ENCODE results near the gene TMEM131. TPM values are rescaled to one million over a fixed set of nuclear protein-coding genes. Genes with fewer than 3 reads are reported as not detected.

Gene TMEM131
- total and polyA plus RNA-seq, 7 experiments from 2014 or later: 10.6 to 46.4 (median 40.5) TPM

DNA sequence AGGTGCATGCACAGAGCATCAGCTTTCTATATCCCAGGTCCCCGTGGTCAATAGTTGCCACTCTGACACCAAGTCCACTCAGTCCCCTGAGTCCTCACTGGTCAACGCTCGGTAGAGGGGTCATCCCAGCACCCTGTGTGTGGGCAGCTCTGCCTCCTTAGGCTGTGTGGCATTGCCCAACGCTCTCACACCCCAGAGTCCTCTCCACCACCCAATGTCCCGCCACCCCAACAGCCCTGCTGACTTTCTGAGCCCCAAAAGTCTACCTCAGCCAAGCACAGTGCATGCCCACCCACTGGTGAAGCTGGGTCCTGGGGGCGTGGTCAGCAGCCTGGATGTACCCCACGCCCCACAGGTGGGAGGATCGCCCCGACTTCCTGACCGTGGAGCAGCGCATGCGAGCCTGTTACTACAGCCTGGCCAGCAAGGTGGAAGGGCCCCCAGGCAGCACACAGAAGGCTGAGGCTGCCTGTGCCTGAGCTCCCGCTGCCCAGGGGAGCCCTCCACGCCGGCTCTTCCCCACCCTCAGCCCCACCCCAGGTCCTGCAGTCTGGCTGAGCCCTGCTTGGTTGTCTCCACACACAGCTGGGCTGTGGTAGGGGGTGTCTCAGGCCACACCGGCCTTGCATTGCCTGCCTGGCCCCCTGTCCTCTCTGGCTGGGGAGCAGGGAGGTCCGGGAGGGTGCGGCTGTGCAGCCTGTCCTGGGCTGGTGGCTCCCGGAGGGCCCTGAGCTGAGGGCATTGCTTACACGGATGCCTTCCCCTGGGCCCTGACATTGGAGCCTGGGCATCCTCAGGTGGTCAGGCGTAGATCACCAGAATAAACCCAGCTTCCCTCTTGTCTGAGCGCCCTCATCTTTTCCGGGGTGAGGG lies 256.5 kb downstream of the TMEM131 start:
- Mint-ChIP-seq H3K36me3 (peaks cover 10 to 48% (median 26%) of the 10 kb centered on the region in 5 donors), H3K27me3 (no peaks in the 10 kb centered on the region), H3K27ac (peak overlapping the region in 8 of 9 donors; percentile 20 to 73 (median 52)), H3K9me3 (peaks cover 0 to 4% (median 0%) of the 10 kb centered on the region in 11 donors), H3K4me3 (no peak overlapping the region), H3K4me1 (peaks cover 38 to 54% (median 44%) of the 10 kb centered on the region in 7 donors)
- Histone ChIP-seq H3K4me3 (ENCODE audit: low read length) (no peak overlapping the region), H3K36me3 (ENCODE audit: control insufficient read depth in 2 of 3, insufficient read depth in 3 of 3, low read length in 3 of 3) (peaks cover 13 to 70% (median 13%) of the 10 kb centered on the region in 3 experiments), H3K9me3 (ENCODE audit: control insufficient read depth in 2 of 3, low read length in 3 of 3) (no peaks in the 10 kb centered on the region), H3K4me1 (ENCODE audit: control insufficient read depth in 2 of 2, insufficient read depth in 2 of 2, low read length in 2 of 2) (peaks cover 11 to 42% of the 10 kb centered on the region in 2 donors), H3K27ac (ENCODE audit: low read depth, low read length) (no peak overlapping the region), H3K27me3 (ENCODE audit: control insufficient read depth in 2 of 2, insufficient read depth in 2 of 2, low read length in 2 of 2) (no peaks in the 10 kb centered on the region)
- intact Hi-C loops (cut with micrococcal nuclease): no loop called here
- peak; percentile 2 for ATAC-seq
- POLR2A ChIA-PET: interaction anchor here (0.6 to 2.8 kb wide), 5 partner anchors 9 to 192 kb away, joined by 3 to 7 read pairs (median 3); partner anchors contain the start of gene ZAP70
- peak in 1 of 9 donors; percentile 7 for DNase-seq
- CTCF ChIA-PET: interaction anchor here (0.6 to 1.7 kb wide), 6 partner anchors 11 to 924 kb away, joined by 3 to 6 read pairs (median 4); no protein-coding TSS in a partner anchor

DNA sequence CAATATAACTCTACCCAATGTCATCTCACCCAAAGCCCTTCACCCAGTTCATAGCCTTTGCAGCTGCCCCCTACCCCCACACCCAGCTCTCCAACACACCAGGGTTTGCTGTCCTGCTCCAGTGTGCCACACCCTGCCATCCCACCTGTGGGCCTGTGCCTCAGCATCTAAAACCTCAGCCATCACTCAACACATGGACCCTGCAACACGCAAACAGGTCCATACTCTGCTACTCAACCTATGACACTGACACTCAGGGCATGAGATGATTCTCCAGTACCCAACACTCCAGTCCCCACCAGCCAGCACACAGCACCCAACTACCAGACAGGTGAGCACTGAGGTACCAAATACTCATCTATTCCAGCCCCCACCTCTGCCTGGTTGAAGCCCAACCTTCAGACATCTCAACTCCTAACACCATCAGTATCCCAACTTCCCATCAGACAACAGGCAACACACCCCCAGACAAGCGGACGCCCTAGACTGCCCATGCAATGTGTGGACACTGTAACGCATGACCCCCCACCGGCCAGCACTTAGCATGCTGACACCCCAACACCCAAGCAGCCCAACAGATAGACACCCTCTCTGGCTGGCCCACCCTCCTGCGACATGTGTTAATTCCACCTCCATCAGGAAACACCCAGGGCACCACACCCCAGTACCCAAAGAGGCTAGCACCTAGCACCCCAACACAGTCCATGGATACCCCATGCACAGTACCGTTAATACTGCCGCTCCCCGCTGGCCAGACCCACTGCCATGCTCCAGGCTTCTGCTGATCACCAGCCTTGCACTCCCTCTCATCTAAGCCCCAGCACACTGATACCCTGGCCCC lies 257.3 kb downstream of the TMEM131 start:
- H3K27ac Mint-ChIP-seq: peak overlapping the region in 8 of 9 donors; percentile 20 to 80 (median 66)
- H3K9me3 Mint-ChIP-seq: peaks cover 0 to 3% (median 0%) of the 10 kb centered on the region in 11 donors
- no peaks in the 10 kb centered on the region for H3K9me3 ChIP-seq (ENCODE audit: control insufficient read depth in 2 of 3, low read length in 3 of 3)
- H3K36me3 ChIP-seq (ENCODE audit: control insufficient read depth in 2 of 3, insufficient read depth in 3 of 3, low read length in 3 of 3): peaks cover 21 to 78% (median 22%) of the 10 kb centered on the region in 3 experiments
- intact Hi-C loops (cut with micrococcal nuclease): no loop called here
- ChIA-PET CTCF (interaction anchor here (0.6 kb wide), 1 partner anchor 923 kb away, joined by 3 read pairs; no protein-coding TSS in a partner anchor), POLR2A (interaction anchor here (0.7 to 2.8 kb wide), 2 partner anchors 8 to 191 kb away, joined by 3 to 7 read pairs; no protein-coding TSS in a partner anchor)
- ATAC-seq (peak; percentile 2), DNase-seq (peak in 1 of 9 donors; percentile 4)
- peaks cover 30 to 48% (median 36%) of the 10 kb centered on the region in 7 donors for H3K4me1 Mint-ChIP-seq
- H3K4me3 ChIP-seq (ENCODE audit: low read length): no peak overlapping the region
- H3K36me3 Mint-ChIP-seq: peaks cover 5 to 47% (median 31%) of the 10 kb centered on the region in 5 donors
- H3K4me1 ChIP-seq (ENCODE audit: control insufficient read depth in 2 of 2, insufficient read depth in 2 of 2, low read length in 2 of 2): peaks cover 11 to 39% of the 10 kb centered on the region in 2 donors
- H3K27ac ChIP-seq (ENCODE audit: low read depth, low read length): no peak overlapping the region
- no peaks in the 10 kb centered on the region for H3K27me3 ChIP-seq (ENCODE audit: control insufficient read depth in 2 of 2, insufficient read depth in 2 of 2, low read length in 2 of 2)
- no peak overlapping the region for H3K4me3 Mint-ChIP-seq
- no peaks in the 10 kb centered on the region for H3K27me3 Mint-ChIP-seq

DNA sequence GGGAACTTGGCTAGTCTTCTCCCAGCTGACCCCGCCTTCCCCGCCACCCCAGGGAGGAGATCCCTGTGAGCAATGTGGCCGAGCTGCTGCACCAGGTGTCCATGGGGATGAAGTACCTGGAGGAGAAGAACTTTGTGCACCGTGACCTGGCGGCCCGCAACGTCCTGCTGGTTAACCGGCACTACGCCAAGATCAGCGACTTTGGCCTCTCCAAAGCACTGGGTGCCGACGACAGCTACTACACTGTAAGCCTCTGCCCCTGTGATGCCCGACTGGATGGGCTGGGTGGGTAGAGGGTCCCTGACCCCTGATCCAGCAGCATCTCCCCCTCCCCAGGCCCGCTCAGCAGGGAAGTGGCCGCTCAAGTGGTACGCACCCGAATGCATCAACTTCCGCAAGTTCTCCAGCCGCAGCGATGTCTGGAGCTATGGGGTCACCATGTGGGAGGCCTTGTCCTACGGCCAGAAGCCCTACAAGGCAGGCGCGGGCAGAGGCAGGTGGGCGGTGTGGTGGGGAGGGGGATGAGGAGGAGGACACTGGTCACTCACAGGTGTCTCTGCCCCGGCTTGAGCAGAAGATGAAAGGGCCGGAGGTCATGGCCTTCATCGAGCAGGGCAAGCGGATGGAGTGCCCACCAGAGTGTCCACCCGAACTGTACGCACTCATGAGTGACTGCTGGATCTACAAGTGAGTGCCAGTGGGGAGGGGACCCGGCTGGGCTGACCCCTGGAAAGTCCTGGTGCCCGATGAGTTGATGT lies 258.1 kb downstream of the TMEM131 start:
- peaks cover 0 to 2% (median 0%) of the 10 kb centered on the region in 11 donors for H3K9me3 Mint-ChIP-seq
- peaks cover 23 to 41% (median 31%) of the 10 kb centered on the region in 7 donors for H3K4me1 Mint-ChIP-seq
- peaks cover 10 to 35% of the 10 kb centered on the region in 2 donors for H3K4me1 ChIP-seq (ENCODE audit: control insufficient read depth in 2 of 2, insufficient read depth in 2 of 2, low read length in 2 of 2)
- intact Hi-C loops (cut with micrococcal nuclease): no loop called here
- peak overlapping the region in 1 of 9 donors; percentile 73 for H3K27ac Mint-ChIP-seq
- ChIA-PET CTCF (no interaction called here), POLR2A (no interaction called here)
- H3K27ac ChIP-seq (ENCODE audit: low read depth, low read length): no peak overlapping the region
- H3K36me3 ChIP-seq (ENCODE audit: control insufficient read depth in 2 of 3, insufficient read depth in 3 of 3, low read length in 3 of 3): peaks cover 21 to 86% (median 28%) of the 10 kb centered on the region in 3 experiments
- no peak overlapping the region for H3K4me3 ChIP-seq (ENCODE audit: low read length)
- peaks cover 5 to 49% (median 31%) of the 10 kb centered on the region in 5 donors for H3K36me3 Mint-ChIP-seq
- H3K27me3 Mint-ChIP-seq: no peaks in the 10 kb centered on the region
- H3K4me3 Mint-ChIP-seq: no peak overlapping the region
- ATAC-seq (no peak), DNase-seq (peak in 1 of 9 donors; percentile 7)
- H3K27me3 ChIP-seq (ENCODE audit: control insufficient read depth in 2 of 2, insufficient read depth in 2 of 2, low read length in 2 of 2): no peaks in the 10 kb centered on the region
- no peaks in the 10 kb centered on the region for H3K9me3 ChIP-seq (ENCODE audit: control insufficient read depth in 2 of 3, low read length in 3 of 3)

DNA sequence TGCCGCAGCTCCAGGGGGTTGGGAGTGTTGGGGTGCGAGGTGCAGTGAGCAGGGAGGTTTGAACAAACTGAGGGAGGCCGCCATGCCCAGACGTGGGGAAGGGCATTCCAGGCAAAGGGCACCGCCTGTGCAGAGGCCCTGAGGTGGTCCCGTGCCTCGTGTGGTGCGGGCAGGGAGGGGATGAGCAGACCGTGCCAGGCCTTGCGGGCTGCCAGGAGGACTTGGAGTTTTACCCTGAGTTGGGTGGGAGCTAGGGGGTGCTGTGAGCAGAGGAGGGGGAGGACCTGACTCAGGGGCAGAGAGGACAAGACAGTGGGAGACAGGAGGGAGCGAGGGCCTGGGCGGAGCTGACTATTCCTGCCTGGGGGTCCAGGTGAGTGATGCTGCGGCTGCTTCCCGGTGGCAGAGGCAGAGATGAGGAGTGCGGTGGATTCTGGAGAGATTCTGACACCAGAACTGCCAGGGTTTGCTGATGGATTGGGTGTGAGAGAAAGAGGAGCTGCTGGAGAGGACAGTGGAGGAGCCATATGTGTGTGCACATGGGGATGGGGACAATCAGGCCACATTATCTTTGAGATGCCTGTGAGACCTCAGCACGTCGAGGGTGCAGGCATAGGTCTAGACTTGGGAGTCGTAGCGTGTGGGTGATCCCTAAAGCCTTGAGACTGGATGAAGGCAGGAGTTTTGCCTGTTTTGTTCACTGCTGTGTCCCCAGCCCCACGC lies 259.0 kb downstream of the TMEM131 start:
- Histone ChIP-seq H3K4me3 (ENCODE audit: low read length) (no peak overlapping the region), H3K36me3 (ENCODE audit: control insufficient read depth in 2 of 3, insufficient read depth in 3 of 3, low read length in 3 of 3) (peaks cover 28 to 94% (median 30%) of the 10 kb centered on the region in 3 experiments), H3K27ac (ENCODE audit: low read depth, low read length) (peak overlapping the region; percentile 23), H3K4me1 (ENCODE audit: control insufficient read depth in 2 of 2, insufficient read depth in 2 of 2, low read length in 2 of 2) (peaks cover 2 to 29% of the 10 kb centered on the region in 2 donors), H3K9me3 (ENCODE audit: control insufficient read depth in 2 of 3, low read length in 3 of 3) (no peaks in the 10 kb centered on the region), H3K27me3 (ENCODE audit: control insufficient read depth in 2 of 2, insufficient read depth in 2 of 2, low read length in 2 of 2) (no peaks in the 10 kb centered on the region)
- ATAC-seq (no peak), DNase-seq (peak in 1 of 9 donors; percentile 6)
- no peak overlapping the region for H3K4me3 Mint-ChIP-seq
- intact Hi-C loops (cut with micrococcal nuclease): no loop called here
- H3K27me3 Mint-ChIP-seq: no peaks in the 10 kb centered on the region
- ChIA-PET POLR2A (interaction anchor here (0.9 to 1.6 kb wide), 2 partner anchors 9 to 18 kb away, joined by 3 to 4 read pairs; no protein-coding TSS in a partner anchor), CTCF (no interaction called here)
- peak overlapping the region; percentile 7 to 81 (median 46) for H3K27ac Mint-ChIP-seq
- peaks cover 20 to 39% (median 25%) of the 10 kb centered on the region in 7 donors for H3K4me1 Mint-ChIP-seq
- peaks cover 5 to 53% (median 31%) of the 10 kb centered on the region in 5 donors for H3K36me3 Mint-ChIP-seq
- peaks cover 0 to 2% (median 0%) of the 10 kb centered on the region in 11 donors for H3K9me3 Mint-ChIP-seq

DNA sequence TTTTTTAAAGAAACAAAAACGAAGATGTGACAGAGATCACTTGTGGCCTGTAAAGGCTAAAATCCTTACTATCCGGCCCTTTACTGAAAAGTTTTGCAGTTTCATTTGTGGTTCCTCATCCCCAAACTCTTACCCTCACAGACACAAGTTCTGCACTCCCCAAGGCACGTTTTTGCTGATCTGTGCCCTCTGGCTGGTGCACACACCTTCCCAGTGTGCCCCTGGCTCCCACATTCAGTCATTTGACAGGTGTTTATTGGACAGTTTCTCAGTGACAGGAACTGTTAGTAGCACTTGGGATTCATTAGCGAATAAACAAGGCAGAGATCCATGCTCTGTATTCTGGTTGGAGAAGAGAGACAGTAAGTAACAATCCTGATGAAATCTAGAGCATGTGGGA lies 259.6 kb downstream of the TMEM131 start:
- peaks cover 0 to 23% of the 10 kb centered on the region in 2 donors for H3K4me1 ChIP-seq (ENCODE audit: control insufficient read depth in 2 of 2, insufficient read depth in 2 of 2, low read length in 2 of 2)
- DNase-seq (no peak), ATAC-seq (no peak)
- Mint-ChIP-seq H3K4me3 (no peak overlapping the region), H3K4me1 (peaks cover 20 to 39% (median 26%) of the 10 kb centered on the region in 7 donors), H3K27me3 (no peaks in the 10 kb centered on the region), H3K9me3 (peaks cover 0 to 2% (median 0%) of the 10 kb centered on the region in 11 donors), H3K36me3 (peaks cover 5 to 55% (median 33%) of the 10 kb centered on the region in 5 donors), H3K27ac (peak overlapping the region in 6 of 9 donors; percentile 7 to 71 (median 32))
- H3K27ac ChIP-seq (ENCODE audit: low read depth, low read length): peak overlapping the region; percentile 23
- H3K4me3 ChIP-seq (ENCODE audit: low read length): no peak overlapping the region
- ChIA-PET POLR2A (interaction anchor here (0.9 to 1.6 kb wide), 2 partner anchors 10 to 18 kb away, joined by 3 to 4 read pairs; no protein-coding TSS in a partner anchor), CTCF (no interaction called here)
- H3K36me3 ChIP-seq (ENCODE audit: control insufficient read depth in 2 of 3, insufficient read depth in 3 of 3, low read length in 3 of 3): peaks cover 28 to 95% (median 29%) of the 10 kb centered on the region in 3 experiments
- intact Hi-C loops (cut with micrococcal nuclease): no loop called here
- no peaks in the 10 kb centered on the region for H3K27me3 ChIP-seq (ENCODE audit: control insufficient read depth in 2 of 2, insufficient read depth in 2 of 2, low read length in 2 of 2)
- no peaks in the 10 kb centered on the region for H3K9me3 ChIP-seq (ENCODE audit: control insufficient read depth in 2 of 3, low read length in 3 of 3)

Measured in naive thymus-derived CD4-positive, alpha-beta T cell (primary cell).